Cardiac septum (tissue), 1 donor: ENCODE results near the gene MRPL9. TPM values are rescaled to one million over a fixed set of nuclear protein-coding genes. Genes with fewer than 3 reads are reported as not detected.
"Not testable (repeated sequence)": the region's sequence is repeated elsewhere in the genome, so short reads cannot be mapped to it uniquely, and the experiment has no call there.

ENCODE experiments used
- DNase-seq: peaks from one replicate; pipeline ENCODE4 v3.0.0-alpha.2; 2020; ENCODE audit warnings: low spot score
- intact Hi-C: fragments of 100-400 bp; cut with DNase I; formaldehyde crosslinking; loops from one replicate; pipeline ENCODE4 v1.14.0; 2022
- total RNA-seq: library from RNA; stranded (reverse); fragmentation: NEBNext Ultra II Directional; extraction: Animal tissue kit (Norgen Biotek cat#: 25700); gene quantifications from one replicate; pipeline ENCODE4 v1.2.1, GENCODE V29; 2021
- donor health status: DM: no; HTN: no; CAD: no.

MRPL9 gene
- total RNA-seq, 1 donor from 2014 or later = 43.2 TPM

GRCh38 chr1:151790071-151790939, 27.0 kb upstream of the MRPL9 start, which contains the start of gene TDRKH:
TDRKH (minus strand) TSS chr1:151790500; CDS start chr1:151783022, 7,478 bp downstream.
- intact Hi-C loops = loop anchor here (2.0 kb wide), 1 partner anchor 42 kb away; no protein-coding TSS in a partner anchor
- peak; percentile 99 for DNase-seq

GRCh38 chr1:151787689-151788088, 24.4 kb upstream of the MRPL9 start:
- DNase-seq = no peak
- intact Hi-C loops = no loop called here

- intact Hi-C loops = no loop called here
- no peak for DNase-seq
Observed at GRCh38 chr1:151783796-151784195, 20.5 kb upstream of the MRPL9 start.

- no peak for DNase-seq
- intact Hi-C loops = no loop called here
Observed at GRCh38 chr1:151782741-151783140, 19.4 kb upstream of the MRPL9 start.

- intact Hi-C loops, DNase-seq: not testable (repeated sequence)
Observed at GRCh38 chr1:151782026-151782425, 18.7 kb upstream of the MRPL9 start.

GRCh38 chr1:151780736-151781135, 17.4 kb upstream of the MRPL9 start:
- DNase-seq, intact Hi-C loops: not testable (repeated sequence)

GRCh38 chr1:151779852-151780251, 16.6 kb upstream of the MRPL9 start:
- no peak for DNase-seq
- intact Hi-C loops = no loop called here

- intact Hi-C loops = no loop called here
Observed at GRCh38 chr1:151777317-151777716, 14.0 kb upstream of the MRPL9 start.

GRCh38 chr1:151776665-151777062, 13.4 kb upstream of the MRPL9 start:
- intact Hi-C loops = no loop called here
- no peak for DNase-seq

More at GRCh38 chr1:151777317-151777716, 14.0 kb upstream of the MRPL9 start:
- DNase-seq = no peak

GRCh38 chr1:151775894-151776664, 12.8 kb upstream of the MRPL9 start:
- DNase-seq = no peak
- intact Hi-C loops = no loop called here

GRCh38 chr1:151774256-151774922, 11.1 kb upstream of the MRPL9 start:
- intact Hi-C loops = no loop called here
- no peak for DNase-seq

- no peak for DNase-seq
- intact Hi-C loops = no loop called here
Observed at GRCh38 chr1:151773702-151774101, 10.4 kb upstream of the MRPL9 start.

- DNase-seq, intact Hi-C loops: not testable (repeated sequence)
Observed at GRCh38 chr1:151769270-151769669, 6.0 kb upstream of the MRPL9 start.

- DNase-seq, intact Hi-C loops: not testable (repeated sequence)
Observed at GRCh38 chr1:151768351-151769066, 5.2 kb upstream of the MRPL9 start.

- no peak for DNase-seq
- intact Hi-C loops = loop anchor here (5.0 kb wide), 1 partner anchor 68 kb away; the partner anchor contains the start of gene RORC
Observed at GRCh38 chr1:151763990-151764389, 694 bp upstream of the MRPL9 start.

GRCh38 chr1:151760597-151761385, 2.5 kb downstream of the MRPL9 start:
- DNase-seq = no peak
- intact Hi-C loops = loop anchor here (5.0 kb wide), 1 partner anchor 72 kb away; the partner anchor contains the start of gene RORC

- DNase-seq = no peak
- intact Hi-C loops = no loop called here
Observed at GRCh38 chr1:151759241-151759640, 4.1 kb downstream of the MRPL9 start.

GRCh38 chr1:151756291-151756690, 7.0 kb downstream of the MRPL9 start:
- intact Hi-C loops = no loop called here
- DNase-seq = no peak
